ENCODE data around the gene EGR1. TPM values are rescaled to one million over a fixed set of nuclear protein-coding genes. Genes with fewer than 3 reads are reported as not detected.
A peak's percentile ranks its signal among the peaks of the same experiment; 100 is the strongest.
"Not testable (repeated sequence)": the region's sequence is repeated elsewhere in the genome, so short reads cannot be mapped to it uniquely, and the experiment has no call there.

The EGR1 gene
- total RNA-seq, 1 experiment from 2014 or later = 2.0 TPM

GRCh38 chr5:138471052-138471361, 5.7 kb downstream of the EGR1 start:
- Histone ChIP-seq H3K27ac (no peak overlapping the region), H3K27me3 (no peaks in the 10 kb centered on the region), H3K4me1 (no peaks in the 10 kb centered on the region; the same call in 1 of the 2 replicates), H3K36me3 (no peaks in the 10 kb centered on the region), H3K9me3 (replicated peaks) (no peaks in the 10 kb centered on the region), H3K4me3 (no peak overlapping the region)
- DNase-seq = no peak

- Histone ChIP-seq H3K9me3 (replicated peaks) (no peaks in the 10 kb centered on the region), H3K36me3 (no peaks in the 10 kb centered on the region), H3K4me3 (no peak overlapping the region), H3K4me1 (no peaks in the 10 kb centered on the region), H3K27ac (no peak overlapping the region), H3K27me3 (no peaks in the 10 kb centered on the region; the same call in 1 of the 2 replicates)
- no peak for DNase-seq
These were observed 7.1 kb downstream of the EGR1 start for GRCh38 chr5:138472353-138472752.

- not testable (repeated sequence) for H3K27ac ChIP-seq; H3K4me1 ChIP-seq; H3K9me3 ChIP-seq (replicated peaks); H3K27me3 ChIP-seq; DNase-seq; H3K4me3 ChIP-seq; H3K36me3 ChIP-seq
These were observed 7.9 kb downstream of the EGR1 start for GRCh38 chr5:138473151-138473550.

GRCh38 chr5:138476918-138477317, 11.6 kb downstream of the EGR1 start:
- Histone ChIP-seq H3K9me3 (replicated peaks) (no peaks in the 10 kb centered on the region), H3K36me3 (no peaks in the 10 kb centered on the region), H3K4me1 (no peaks in the 10 kb centered on the region), H3K4me3 (no peak overlapping the region), H3K27ac (no peak overlapping the region), H3K27me3 (peaks cover 7% of the 10 kb centered on the region; the same call in 1 of the 2 replicates)
- DNase-seq = no peak

- H3K36me3 ChIP-seq = no peaks in the 10 kb centered on the region
- H3K4me3 ChIP-seq = no peak overlapping the region
- H3K27ac ChIP-seq = no peak overlapping the region
- H3K4me1 ChIP-seq = no peaks in the 10 kb centered on the region
- H3K27me3 ChIP-seq = peaks cover 14% of the 10 kb centered on the region
- no peak for DNase-seq
- no peaks in the 10 kb centered on the region for H3K9me3 ChIP-seq (replicated peaks)
These were observed 17.4 kb downstream of the EGR1 start for GRCh38 chr5:138482638-138483037.

- H3K27me3 ChIP-seq = peaks cover 16% of the 10 kb centered on the region; the same call in 1 of the 2 replicates
- peaks cover 5% of the 10 kb centered on the region for H3K4me1 ChIP-seq
- no peaks in the 10 kb centered on the region for H3K36me3 ChIP-seq
- no peak overlapping the region for H3K27ac ChIP-seq
- H3K9me3 ChIP-seq (replicated peaks) = no peaks in the 10 kb centered on the region
- no peak overlapping the region for H3K4me3 ChIP-seq
- DNase-seq = no peak
These were observed 23.2 kb downstream of the EGR1 start for GRCh38 chr5:138488481-138488945.

GRCh38 chr5:138489683-138490061, 24.4 kb downstream of the EGR1 start:
- Histone ChIP-seq H3K27ac (no peak overlapping the region), H3K4me1 (peaks cover 5% of the 10 kb centered on the region), H3K9me3 (replicated peaks) (no peaks in the 10 kb centered on the region), H3K4me3 (no peak overlapping the region), H3K36me3 (no peaks in the 10 kb centered on the region), H3K27me3 (peaks cover 14% of the 10 kb centered on the region; the same call in 1 of the 2 replicates)
- DNase-seq = no peak

GRCh38 chr5:138490648-138491283, 25.5 kb downstream of the EGR1 start:
- Histone ChIP-seq H3K9me3 (replicated peaks) (no peaks in the 10 kb centered on the region), H3K4me1 (peaks cover 5% of the 10 kb centered on the region), H3K27ac (no peak overlapping the region), H3K36me3 (no peaks in the 10 kb centered on the region), H3K27me3 (peaks cover 14% of the 10 kb centered on the region; the same call in 1 of the 2 replicates), H3K4me3 (no peak overlapping the region)
- no peak for DNase-seq

- Histone ChIP-seq H3K4me3 (peak overlapping the region; percentile 61), H3K9me3 (replicated peaks) (no peaks in the 10 kb centered on the region), H3K36me3 (no peaks in the 10 kb centered on the region), H3K27ac (no peak overlapping the region), H3K27me3 (peaks cover 14% of the 10 kb centered on the region; the same call in 1 of the 2 replicates), H3K4me1 (peaks cover 5% of the 10 kb centered on the region)
- no peak for DNase-seq
These were observed 26.0 kb downstream of the EGR1 start for GRCh38 chr5:138491284-138491648.

GRCh38 chr5:138491669-138492559, 26.6 kb downstream of the EGR1 start:
- Histone ChIP-seq H3K9me3 (replicated peaks) (no peaks in the 10 kb centered on the region), H3K36me3 (no peaks in the 10 kb centered on the region), H3K27me3 (peaks cover 14% of the 10 kb centered on the region; the same call in 1 of the 2 replicates), H3K27ac (no peak overlapping the region), H3K4me3 (peak overlapping the region; percentile 61), H3K4me1 (peaks cover 5% of the 10 kb centered on the region)
- DNase-seq = peak; percentile 85 to 87

GRCh38 chr5:138492560-138493045, 27.3 kb downstream of the EGR1 start:
- Histone ChIP-seq H3K36me3 (no peaks in the 10 kb centered on the region), H3K9me3 (replicated peaks) (no peaks in the 10 kb centered on the region), H3K27me3 (peaks cover 14% of the 10 kb centered on the region; the same call in 1 of the 2 replicates), H3K4me3 (peak overlapping the region; percentile 61), H3K4me1 (peaks cover 5% of the 10 kb centered on the region), H3K27ac (no peak overlapping the region)
- DNase-seq = peak in 1 of 2 experiments; percentile 21

GRCh38 chr5:138495351-138495750, 30.1 kb downstream of the EGR1 start:
- Histone ChIP-seq H3K36me3 (no peaks in the 10 kb centered on the region), H3K4me1 (peaks cover 5% of the 10 kb centered on the region), H3K4me3 (no peak overlapping the region), H3K27ac (no peak overlapping the region), H3K27me3 (peaks cover 7% of the 10 kb centered on the region; the same call in 1 of the 2 replicates), H3K9me3 (replicated peaks) (no peaks in the 10 kb centered on the region)
- DNase-seq = no peak

GRCh38 chr5:138498376-138498775, 33.1 kb downstream of the EGR1 start:
- H3K36me3 ChIP-seq = no peaks in the 10 kb centered on the region
- no peak overlapping the region for H3K4me3 ChIP-seq
- H3K27ac ChIP-seq = no peak overlapping the region
- no peaks in the 10 kb centered on the region for H3K4me1 ChIP-seq
- DNase-seq = no peak
- H3K9me3 ChIP-seq (replicated peaks) = no peaks in the 10 kb centered on the region
- no peaks in the 10 kb centered on the region for H3K27me3 ChIP-seq

- Histone ChIP-seq H3K27me3 (no peaks in the 10 kb centered on the region), H3K9me3 (replicated peaks) (no peaks in the 10 kb centered on the region), H3K4me3 (no peak overlapping the region), H3K27ac (no peak overlapping the region), H3K36me3 (peaks cover 7% of the 10 kb centered on the region), H3K4me1 (no peaks in the 10 kb centered on the region)
- no peak for DNase-seq
These were observed 36.8 kb downstream of the EGR1 start for GRCh38 chr5:138502121-138502520.

GRCh38 chr5:138502521-138502920, 37.2 kb downstream of the EGR1 start:
- Histone ChIP-seq H3K27me3 (no peaks in the 10 kb centered on the region), H3K36me3 (peaks cover 10% of the 10 kb centered on the region), H3K4me1 (no peaks in the 10 kb centered on the region), H3K9me3 (replicated peaks) (no peaks in the 10 kb centered on the region), H3K27ac (no peak overlapping the region), H3K4me3 (no peak overlapping the region)
- no peak for DNase-seq
